Lung (tissue), 16 donors: ENCODE results near the gene PPP1R2C. TPM values are rescaled to one million over a fixed set of nuclear protein-coding genes. Genes with fewer than 3 reads are reported as not detected.
A peak's percentile ranks its signal among the peaks of the same experiment; 100 is the strongest.

Source experiments
- ATAC-seq: fragments of 200-7000 bp; cut with Tn5 transposase; one replicate; pipeline ENCODE4 v1.9.1; 2020; ENCODE audit warnings: moderate number of reproducible peaks; ENCODE audit not compliant: insufficient read depth, low FRiP score
- DNase-seq, 3 donors: peaks; one replicate each; pipeline ENCODE4 v3.0.0-alpha.2; 2013 to 2017
- H3K27ac ChIP-seq, 2 donors: one replicate each; pipeline ENCODE4 v1.5.1; 2013; ENCODE audit warnings: mild to moderate bottlenecking in 2 of 2, moderate library complexity in 2 of 2, control low read depth in 1 of 2, inconsistent platforms in 1 of 2, low read depth in 1 of 2, low read length in 1 of 2
- H3K27me3 ChIP-seq, 3 donors: one replicate each; pipeline ENCODE4 v1.5.1; 2013; ENCODE audit warnings: low read length in 2 of 3; ENCODE audit not compliant: control insufficient read depth in 3 of 3, insufficient read depth in 3 of 3
- H3K36me3 ChIP-seq, 4 donors: one replicate each; pipeline ENCODE4 v1.5.1; 2013; ENCODE audit warnings: low read length in 4 of 4, mild to moderate bottlenecking in 1 of 4, moderate library complexity in 1 of 4; ENCODE audit not compliant: control insufficient read depth in 4 of 4, insufficient read depth in 4 of 4
- H3K4me1 ChIP-seq, 5 donors: one replicate each; pipeline ENCODE4 v1.5.1; 2013; ENCODE audit warnings: low read length in 5 of 5, mild to moderate bottlenecking in 2 of 5, moderate library complexity in 1 of 5; ENCODE audit not compliant: control insufficient read depth in 5 of 5, insufficient read depth in 5 of 5
- H3K4me3 ChIP-seq: one replicate; pipeline ENCODE4 v1.5.1; 2013; ENCODE audit warnings: mild to moderate bottlenecking, control low read depth, moderate library complexity
- H3K9ac ChIP-seq, 2 donors: one replicate each; pipeline ENCODE4 v1.5.1; 2013; ENCODE audit warnings: low read length in 2 of 2, control low read depth in 1 of 2; ENCODE audit not compliant: insufficient read depth in 1 of 2
- H3K9me3 ChIP-seq, 4 donors: one replicate each; pipeline ENCODE4 v1.5.1; 2013; ENCODE audit warnings: low read length in 3 of 4, mild to moderate bottlenecking in 1 of 4, moderate library complexity in 1 of 4; ENCODE audit not compliant: control insufficient read depth in 4 of 4, insufficient read depth in 3 of 4
- CTCF ChIP-seq: IDR thresholded peaks from 2 replicates; pipeline ENCODE4 v1.5.1; 2012; ENCODE audit warnings: mild to moderate bottlenecking; ENCODE audit errors: control extremely low read depth, extremely low read depth
- WGBS, 2 donors: extraction: QIAGEN DNeasy Blood & Tissue Kit; methylation state at CpG; one replicate each; pipeline ENCODE4 v1.1.7; 2013; 5-methylcytosine and 5-hydroxymethylcytosine counted together
- long read RNA-seq, 5 donors: transcript quantifications; one replicate each; lab custom pipeline, GENCODE V29; 2026
- polyA plus RNA-seq, 2 donors: library from polyadenylated mRNA; stranded (reverse); fragments of 200-250 nt; gene quantifications; one replicate each; pipeline ENCODE4 v1.2.1, GENCODE V29; 2013
- total RNA-seq, 2 donors: library from RNA; depleted of rRNA in 1 of 2; stranded (reverse); fragments of >200 nt in 1 of 2; gene quantifications; one replicate each; pipeline ENCODE4 v1.2.1, GENCODE V29; 2014 to 2021
- donor health status: control.
- donor health status: control.
- donor health status: Bipolar disorder and iron deficiency.
- donor health status: healthy.
- donor health status: DM: yes; HTN: yes; CAD: no.

PPP1R2C gene
- total RNA-seq (not detected), polyA plus RNA-seq (not detected)
- long read RNA-seq, donor 1, result 0 reads
- long read RNA-seq, donor 2, result 0 reads
- long read RNA-seq, donor 3, result 0 reads
- long read RNA-seq, donor 4, result 0 reads
- long read RNA-seq, donor 5, result 0 reads

GRCh38 chrX:42778096-42778495, at the start of gene PPP1R2C:
TSS of gene PPP1R2C (minus strand) at chrX:42778163. CDS start at chrX:42778079, 84 bp downstream.
- Histone ChIP-seq H3K9ac (no peak within 1 kb of the TSS), H3K4me1 (no peaks in the 10 kb centered on the region), H3K9me3 (peaks cover 0 to 6% (median 0%) of the 10 kb centered on the region in 4 donors), H3K36me3 (no peaks in the 10 kb centered on the region), H3K27ac (no peak within 1 kb of the TSS), H3K4me3 (no peak within 1 kb of the TSS), H3K27me3 (peaks cover 0 to 13% (median 6%) of the 10 kb centered on the region in 3 donors)
- ATAC-seq, result no peak
- DNase-seq, result no peak
- no peak for TF ChIP-seq CTCF
- 58 to 97% methylated on average over 22 to 33 of the region's 33 CpGs for WGBS, 2 donors

- Histone ChIP-seq H3K9me3 (peaks cover 0 to 5% (median 0%) of the 10 kb centered on the region in 4 donors), H3K36me3 (no peaks in the 10 kb centered on the region), H3K9ac (no peak overlapping the region), H3K4me3 (no peak overlapping the region), H3K27me3 (peaks cover 0 to 2% (median 0%) of the 10 kb centered on the region in 3 donors), H3K4me1 (no peaks in the 10 kb centered on the region), H3K27ac (no peak overlapping the region)
- whole genome bisulfite sequencing, 2 donors, result 85 to 88% methylated on average over 3 of the region's 3 CpGs
- no peak for ATAC-seq
- TF ChIP-seq CTCF, result no peak
- peak in 1 of 3 donors; percentile 9 for DNase-seq
Observed at GRCh38 chrX:42825201-42825600, 47.2 kb upstream of the PPP1R2C start.

- Histone ChIP-seq H3K9me3 (peaks cover 0 to 5% (median 0%) of the 10 kb centered on the region in 4 donors), H3K36me3 (no peaks in the 10 kb centered on the region), H3K27me3 (peaks cover 0 to 2% (median 0%) of the 10 kb centered on the region in 3 donors), H3K4me1 (no peaks in the 10 kb centered on the region), H3K27ac (no peak overlapping the region), H3K4me3 (no peak overlapping the region), H3K9ac (no peak overlapping the region)
- no peak for TF ChIP-seq CTCF
- DNase-seq, result no peak
- ATAC-seq, result no peak
- 82 to 95% methylated on average over 5 of the region's 5 CpGs for WGBS, 2 donors
Observed at GRCh38 chrX:42824541-42824940, 46.6 kb upstream of the PPP1R2C start.

- ATAC-seq, result no peak
- 71 to 93% methylated on average over 1 of the region's 1 CpG for WGBS, 2 donors
- no peak for TF ChIP-seq CTCF
- no peak for DNase-seq
- Histone ChIP-seq H3K9ac (no peak overlapping the region), H3K4me1 (no peaks in the 10 kb centered on the region), H3K27me3 (peaks cover 0 to 2% (median 0%) of the 10 kb centered on the region in 3 donors), H3K9me3 (peaks cover 0 to 8% (median 1%) of the 10 kb centered on the region in 4 donors), H3K36me3 (no peaks in the 10 kb centered on the region), H3K4me3 (no peak overlapping the region), H3K27ac (no peak overlapping the region)
Observed at GRCh38 chrX:42823443-42823842, 45.5 kb upstream of the PPP1R2C start.
